ENCODE results near the gene KRTAP9-1.
"Not testable (repeated sequence)": the region's sequence is repeated elsewhere in the genome, so short reads cannot be mapped to it uniquely, and the experiment has no call there.

Gene KRTAP9-1, protein sequence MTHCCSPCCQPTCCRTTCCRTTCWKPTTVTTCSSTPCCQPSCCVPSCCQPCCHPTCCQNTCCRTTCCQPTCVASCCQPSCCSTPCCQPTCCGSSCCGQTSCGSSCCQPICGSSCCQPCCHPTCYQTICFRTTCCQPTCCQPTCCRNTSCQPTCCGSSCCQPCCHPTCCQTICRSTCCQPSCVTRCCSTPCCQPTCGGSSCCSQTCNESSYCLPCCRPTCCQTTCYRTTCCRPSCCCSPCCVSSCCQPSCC

DNA sequence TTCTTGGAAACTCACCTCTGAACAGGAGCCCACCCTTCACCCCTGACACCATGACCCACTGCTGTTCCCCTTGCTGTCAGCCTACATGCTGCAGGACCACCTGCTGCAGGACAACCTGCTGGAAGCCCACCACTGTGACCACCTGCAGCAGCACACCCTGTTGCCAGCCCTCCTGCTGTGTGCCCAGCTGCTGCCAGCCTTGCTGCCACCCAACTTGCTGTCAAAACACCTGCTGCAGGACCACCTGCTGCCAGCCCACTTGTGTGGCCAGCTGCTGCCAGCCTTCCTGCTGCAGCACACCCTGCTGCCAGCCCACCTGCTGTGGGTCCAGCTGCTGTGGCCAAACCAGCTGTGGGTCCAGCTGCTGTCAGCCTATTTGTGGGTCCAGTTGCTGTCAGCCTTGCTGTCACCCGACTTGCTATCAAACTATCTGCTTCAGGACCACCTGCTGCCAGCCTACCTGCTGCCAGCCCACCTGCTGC lies at the start of gene KRTAP9-1:
Gene KRTAP9-1 (plus strand): TSS at position 51 of the 482 bp plus-strand sequence. CDS start 0 bp downstream, at position 51.
- not testable (repeated sequence) for H3K27ac Mint-ChIP-seq; H3K36me3 Mint-ChIP-seq (ENCODE audit: low read depth); H3K27me3 Mint-ChIP-seq (ENCODE audit: low read depth); H3K4me1 Mint-ChIP-seq (ENCODE audit: low read depth); H3K4me3 Mint-ChIP-seq; H3K9me3 Mint-ChIP-seq

DNA sequence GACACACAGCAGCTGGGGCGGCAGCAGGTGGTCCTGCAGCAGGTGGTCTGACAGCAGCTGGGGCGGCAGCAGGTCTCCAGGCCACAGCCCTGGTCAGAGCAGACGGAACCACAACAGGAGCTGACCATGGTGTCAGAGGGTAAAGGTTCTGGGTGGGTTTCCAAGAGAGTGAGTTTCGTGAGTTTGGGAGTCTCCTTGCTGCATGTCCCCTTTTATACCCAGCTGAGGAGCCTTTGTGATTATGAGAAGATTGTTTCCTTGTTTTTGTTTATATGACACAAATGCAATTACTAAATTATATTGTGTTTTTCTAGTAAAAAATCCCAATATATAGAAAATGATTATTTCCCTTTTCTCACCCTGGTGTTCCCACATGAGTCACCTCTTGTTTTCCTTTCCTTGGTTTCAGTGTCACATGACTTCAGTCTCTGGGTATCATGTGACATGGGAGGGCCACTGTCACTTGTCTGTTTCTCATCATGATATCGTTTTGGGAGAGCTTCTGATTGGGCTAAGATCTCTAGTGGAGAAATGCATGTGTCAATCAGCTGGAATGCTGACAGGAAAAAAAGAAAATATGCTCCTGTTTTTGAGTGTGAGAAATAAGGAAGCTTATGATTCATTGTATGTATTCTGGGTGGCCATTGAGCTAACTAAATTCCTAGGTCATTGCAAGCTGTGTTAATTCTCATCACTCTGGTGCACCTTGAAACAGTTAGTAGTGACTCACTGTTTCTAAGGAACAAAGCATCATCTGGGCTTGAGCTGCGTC lies 49.1 kb upstream of the KRTAP9-1 start, which contains the start of gene KRTAP4-6:
Gene KRTAP4-6 (minus strand): TSS at position 185 of the 772 bp plus-strand sequence. CDS start 57 bp downstream, at position 128.
- no peak within 1 kb of the TSS for H3K4me3 Mint-ChIP-seq
- peaks cover 2% of the 10 kb centered on the region for H3K36me3 Mint-ChIP-seq (ENCODE audit: low read depth)
- peaks cover 4% of the 10 kb centered on the region for H3K27me3 Mint-ChIP-seq (ENCODE audit: low read depth)
- H3K4me1 Mint-ChIP-seq (ENCODE audit: low read depth), result no peaks in the 10 kb centered on the region
- peaks cover 31% of the 10 kb centered on the region for H3K9me3 Mint-ChIP-seq
- no peak within 1 kb of the TSS for H3K27ac Mint-ChIP-seq

DNA sequence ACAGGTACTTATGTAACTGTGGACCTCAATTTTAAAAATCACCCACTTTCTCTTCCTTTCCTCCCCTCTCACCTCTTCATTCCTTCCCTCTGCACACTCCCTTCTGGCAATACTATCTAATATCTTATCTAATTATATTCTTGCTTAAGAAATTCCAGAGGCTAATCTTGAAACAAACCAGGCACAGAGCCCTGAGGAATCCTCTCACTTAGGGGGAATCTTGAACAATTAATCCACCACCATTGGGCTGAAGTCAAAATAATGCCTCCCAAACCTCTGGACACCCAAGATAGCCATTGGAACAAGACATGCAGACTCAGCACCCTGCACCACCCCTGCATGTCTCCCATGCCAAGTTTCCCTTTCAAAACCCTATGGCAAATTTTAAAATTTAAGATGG lies 48.3 kb upstream of the KRTAP9-1 start:
- Mint-ChIP-seq H3K9me3 (peaks cover 31% of the 10 kb centered on the region), H3K36me3 (ENCODE audit: low read depth) (peaks cover 2% of the 10 kb centered on the region), H3K4me1 (ENCODE audit: low read depth) (no peaks in the 10 kb centered on the region), H3K27ac (no peak overlapping the region), H3K4me3 (no peak overlapping the region), H3K27me3 (ENCODE audit: low read depth) (peaks cover 4% of the 10 kb centered on the region)

DNA sequence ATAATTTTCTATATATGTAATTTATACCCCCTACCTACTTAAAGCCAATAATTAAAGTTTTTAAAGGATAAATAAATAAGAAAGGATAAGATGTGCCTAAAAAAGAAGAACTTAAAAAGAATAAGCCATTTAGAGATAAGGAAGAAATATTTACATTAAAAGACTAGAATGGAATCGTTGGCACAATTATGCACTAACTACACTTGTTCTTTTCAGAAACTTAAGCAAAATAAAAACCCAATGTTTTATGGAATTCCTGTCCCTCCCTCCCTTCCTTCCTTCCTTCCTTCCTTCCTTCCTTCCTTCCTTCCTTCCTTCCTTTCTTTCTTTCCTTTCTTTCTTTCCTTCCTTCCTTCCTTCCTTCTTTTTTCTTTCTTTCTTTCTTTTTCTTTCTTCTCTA lies 44.8 kb upstream of the KRTAP9-1 start:
- no peaks in the 10 kb centered on the region for H3K36me3 Mint-ChIP-seq (ENCODE audit: low read depth)
- H3K9me3 Mint-ChIP-seq, result peaks cover 23% of the 10 kb centered on the region
- H3K4me1 Mint-ChIP-seq (ENCODE audit: low read depth), result no peaks in the 10 kb centered on the region
- peaks cover 4% of the 10 kb centered on the region for H3K27me3 Mint-ChIP-seq (ENCODE audit: low read depth)
- H3K27ac Mint-ChIP-seq, result no peak overlapping the region
- H3K4me3 Mint-ChIP-seq, result no peak overlapping the region

DNA sequence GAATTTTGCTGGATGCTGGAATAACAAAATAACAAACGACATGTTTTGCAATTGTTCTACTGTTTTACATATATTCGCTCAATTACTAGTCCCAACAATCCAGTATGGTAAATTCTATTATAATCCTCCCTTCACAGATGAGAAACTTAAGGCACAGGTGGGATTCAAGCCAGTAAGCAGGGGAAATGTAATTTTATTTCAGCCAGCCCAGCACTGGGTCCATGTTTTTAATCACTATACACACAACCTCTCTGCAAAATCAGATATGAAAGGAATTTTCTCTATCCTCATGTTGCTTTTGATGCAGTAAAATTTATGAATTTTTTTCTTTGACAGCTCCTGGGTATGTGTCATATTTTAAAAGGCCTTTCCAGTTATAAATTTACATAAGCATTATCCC lies 44.4 kb upstream of the KRTAP9-1 start:
- Mint-ChIP-seq H3K9me3 (peaks cover 23% of the 10 kb centered on the region), H3K27me3 (ENCODE audit: low read depth) (peaks cover 4% of the 10 kb centered on the region), H3K4me3 (no peak overlapping the region), H3K4me1 (ENCODE audit: low read depth) (no peaks in the 10 kb centered on the region), H3K27ac (no peak overlapping the region), H3K36me3 (ENCODE audit: low read depth) (no peaks in the 10 kb centered on the region)

DNA sequence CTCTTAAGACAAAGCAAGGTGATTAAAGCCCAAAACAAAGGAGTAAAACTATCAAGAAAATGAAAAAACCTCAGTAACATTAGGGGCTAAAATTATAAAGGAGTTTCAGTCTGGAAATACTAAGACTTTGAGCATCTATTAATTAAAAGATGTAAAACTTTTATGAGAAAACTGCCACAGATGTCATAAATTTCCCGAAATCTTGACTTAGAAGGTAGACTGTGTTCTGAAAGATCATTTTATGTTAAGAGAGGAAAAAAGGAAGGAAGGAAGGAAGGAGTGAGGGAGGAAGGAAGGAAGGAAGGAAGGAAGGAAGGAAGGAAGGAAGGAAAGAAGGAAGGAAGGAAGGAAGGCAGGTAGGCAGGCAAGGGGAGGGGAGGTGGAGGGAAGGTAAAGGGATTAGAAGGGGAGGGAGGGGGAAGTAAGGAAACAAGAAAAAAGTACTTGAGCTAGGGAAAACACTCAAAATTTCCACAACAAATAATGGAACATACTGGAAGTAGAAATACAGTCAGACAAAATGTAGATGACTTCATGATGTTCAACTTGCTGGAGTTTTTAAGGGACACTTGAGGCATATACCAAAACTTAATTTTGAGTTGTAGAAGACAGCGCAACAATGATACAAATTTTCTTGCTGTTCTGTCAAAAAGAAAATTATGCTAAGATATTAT lies 42.0 kb upstream of the KRTAP9-1 start:
- Mint-ChIP-seq H3K9me3 (peaks cover 10% of the 10 kb centered on the region), H3K27ac (no peak overlapping the region), H3K36me3 (ENCODE audit: low read depth) (no peaks in the 10 kb centered on the region), H3K4me3 (no peak overlapping the region), H3K4me1 (ENCODE audit: low read depth) (no peaks in the 10 kb centered on the region), H3K27me3 (ENCODE audit: low read depth) (peaks cover 4% of the 10 kb centered on the region)

DNA sequence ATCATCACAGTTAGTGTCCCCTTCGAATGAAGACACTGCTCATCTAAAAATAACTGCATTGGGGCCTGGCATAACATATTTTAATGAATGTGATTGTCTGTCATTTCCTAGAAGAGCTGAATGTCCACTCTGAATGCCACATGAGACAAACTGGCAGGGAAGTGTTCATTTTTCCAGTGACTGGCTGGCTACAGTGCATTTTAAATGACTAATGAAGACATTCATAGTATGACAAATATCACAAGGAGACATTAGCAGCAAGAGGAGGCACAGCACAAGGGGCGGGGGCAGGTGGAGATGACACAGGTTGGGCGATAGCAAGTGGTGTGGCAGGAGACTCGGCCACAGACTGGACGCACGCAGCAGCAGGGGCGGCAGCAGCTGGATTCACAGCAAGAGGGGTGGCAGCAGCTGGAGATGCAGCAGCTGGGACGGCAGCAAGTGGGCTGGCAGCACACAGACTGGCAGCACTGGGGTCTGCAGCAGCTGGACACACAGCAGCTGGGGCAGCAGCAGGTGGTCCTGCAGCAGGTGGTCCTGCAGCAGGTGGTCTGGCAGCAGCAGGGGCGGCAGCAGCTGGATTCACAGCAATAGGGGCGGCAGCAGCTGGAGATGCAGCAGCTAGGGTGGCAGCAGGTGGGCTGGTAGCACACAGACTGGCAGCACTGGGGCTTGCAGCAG lies 40.6 kb upstream of the KRTAP9-1 start:
- not testable (repeated sequence) for H3K4me1 Mint-ChIP-seq (ENCODE audit: low read depth); H3K9me3 Mint-ChIP-seq; H3K27me3 Mint-ChIP-seq (ENCODE audit: low read depth); H3K4me3 Mint-ChIP-seq; H3K36me3 Mint-ChIP-seq (ENCODE audit: low read depth); H3K27ac Mint-ChIP-seq

DNA sequence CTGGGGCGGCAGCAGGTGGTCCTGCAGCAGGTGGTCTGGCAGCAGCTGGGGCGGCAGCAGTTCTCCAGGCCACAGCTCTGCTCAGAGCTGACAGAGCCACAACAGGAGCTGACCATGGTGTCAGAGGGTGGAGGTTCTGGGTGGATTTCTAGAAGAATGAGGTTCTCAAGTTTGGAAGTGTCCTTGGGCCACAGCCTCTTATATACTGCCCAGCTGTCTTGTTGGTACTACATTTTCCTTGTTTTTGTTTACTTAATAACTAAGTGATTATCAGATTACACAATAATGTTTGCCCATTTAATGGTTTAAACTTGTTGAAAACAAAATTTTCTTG lies 40.1 kb upstream of the KRTAP9-1 start, which contains the start of gene KRTAP4-5:
Gene KRTAP4-5 (minus strand): TSS at position 174 of the 334 bp plus-strand sequence. CDS start 58 bp downstream, at position 116.
- peaks cover 7% of the 10 kb centered on the region for H3K27me3 Mint-ChIP-seq (ENCODE audit: low read depth)
- H3K36me3 Mint-ChIP-seq (ENCODE audit: low read depth), result no peaks in the 10 kb centered on the region
- H3K27ac Mint-ChIP-seq, result no peak within 1 kb of the TSS
- H3K9me3 Mint-ChIP-seq, result no peaks in the 10 kb centered on the region
- H3K4me3 Mint-ChIP-seq, result no peak within 1 kb of the TSS
- H3K4me1 Mint-ChIP-seq (ENCODE audit: low read depth), result no peaks in the 10 kb centered on the region

DNA sequence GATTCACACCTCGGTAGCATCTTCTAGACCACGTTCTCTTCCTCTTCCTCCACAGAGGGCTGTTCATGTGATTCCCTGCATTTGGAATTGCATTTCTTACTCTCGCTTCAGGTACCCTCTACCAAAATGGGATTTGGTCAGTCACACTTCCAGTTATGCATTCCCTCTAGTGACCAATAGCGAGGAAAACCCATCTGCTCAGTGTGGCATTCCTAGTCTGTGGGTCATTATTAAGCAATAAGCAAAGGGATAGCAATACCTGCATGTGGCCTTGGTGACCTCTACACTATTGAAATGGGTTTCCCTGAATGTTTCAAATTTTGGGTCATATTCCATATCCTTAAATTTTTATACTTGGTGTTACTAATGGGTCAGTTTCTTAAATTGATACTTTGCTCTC lies 39.7 kb upstream of the KRTAP9-1 start:
- H3K4me1 Mint-ChIP-seq (ENCODE audit: low read depth), result no peaks in the 10 kb centered on the region
- H3K36me3 Mint-ChIP-seq (ENCODE audit: low read depth), result no peaks in the 10 kb centered on the region
- no peaks in the 10 kb centered on the region for H3K9me3 Mint-ChIP-seq
- no peak overlapping the region for H3K27ac Mint-ChIP-seq
- H3K4me3 Mint-ChIP-seq, result no peak overlapping the region
- peaks cover 6% of the 10 kb centered on the region for H3K27me3 Mint-ChIP-seq (ENCODE audit: low read depth)

DNA sequence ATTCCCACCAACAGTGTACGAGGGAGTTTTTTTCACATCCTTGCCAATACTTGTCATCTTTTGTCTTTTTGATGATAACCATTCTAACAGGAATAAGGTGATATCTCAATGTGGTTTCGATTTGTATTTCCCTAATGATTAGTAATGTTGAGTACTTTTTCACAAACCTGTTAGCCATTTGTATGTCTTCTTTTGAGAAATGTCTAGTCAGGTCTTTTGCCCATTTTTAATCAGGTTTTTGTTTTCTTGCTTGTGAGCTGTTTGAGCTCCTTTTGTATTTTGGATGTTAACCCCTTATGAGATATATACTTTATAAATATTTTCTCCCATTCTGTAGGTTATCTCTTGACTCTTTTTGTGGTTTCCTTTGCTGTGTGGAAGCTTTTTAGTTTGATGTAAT lies 38.2 kb upstream of the KRTAP9-1 start:
- Mint-ChIP-seq H3K27ac (no peak overlapping the region), H3K27me3 (ENCODE audit: low read depth) (peaks cover 14% of the 10 kb centered on the region), H3K36me3 (ENCODE audit: low read depth) (no peaks in the 10 kb centered on the region), H3K9me3 (no peaks in the 10 kb centered on the region), H3K4me1 (ENCODE audit: low read depth) (no peaks in the 10 kb centered on the region), H3K4me3 (no peak overlapping the region)

DNA sequence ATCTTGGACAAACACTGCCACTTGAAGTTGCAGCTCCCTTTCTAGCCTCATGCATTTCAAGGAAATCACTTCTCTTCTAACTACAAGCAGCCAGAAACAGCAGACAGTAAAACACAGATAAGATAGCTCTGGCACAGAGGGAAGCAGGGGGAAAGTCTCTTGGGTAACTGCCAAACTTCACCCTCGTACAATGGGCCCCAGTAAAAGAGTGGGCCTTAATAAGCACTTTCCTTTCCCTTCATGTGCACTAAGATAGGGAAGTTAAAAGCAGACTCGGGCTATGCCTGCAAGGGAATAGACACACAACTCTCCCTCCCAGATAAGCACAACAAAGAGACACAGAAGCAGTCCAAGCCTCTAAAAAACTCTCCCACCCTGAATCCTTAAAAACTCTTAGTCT lies 35.8 kb upstream of the KRTAP9-1 start:
- no peaks in the 10 kb centered on the region for H3K9me3 Mint-ChIP-seq
- H3K4me1 Mint-ChIP-seq (ENCODE audit: low read depth), result no peaks in the 10 kb centered on the region

DNA sequence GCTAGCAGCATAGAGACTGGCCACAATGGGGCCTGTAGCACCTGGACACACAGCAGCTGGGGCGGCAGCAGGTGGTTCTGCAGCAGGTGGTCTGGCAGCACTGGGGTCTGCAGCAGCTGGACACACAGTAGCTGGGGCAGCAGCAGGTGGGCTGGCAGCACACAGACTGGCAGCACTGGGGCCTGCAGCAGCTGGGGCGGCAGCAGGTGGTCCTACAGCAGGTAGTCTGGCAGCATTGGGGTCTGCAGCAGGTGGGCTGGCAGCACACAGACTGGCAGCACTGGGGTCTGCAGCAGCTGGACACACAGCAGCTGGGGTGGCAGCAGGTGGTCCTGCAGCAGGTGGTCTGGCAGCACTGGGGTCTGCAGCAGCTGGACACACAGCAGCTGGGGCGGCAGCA lies 29.5 kb upstream of the KRTAP9-1 start:
- H3K27me3 Mint-ChIP-seq (ENCODE audit: low read depth), result peaks cover 12% of the 10 kb centered on the region
- H3K4me3 Mint-ChIP-seq; H3K9me3 Mint-ChIP-seq; H3K4me1 Mint-ChIP-seq (ENCODE audit: low read depth); H3K27ac Mint-ChIP-seq; H3K36me3 Mint-ChIP-seq (ENCODE audit: low read depth): not testable (repeated sequence)

More for the DNA sequence above, 35.8 kb upstream of the KRTAP9-1 start:
- Mint-ChIP-seq H3K36me3 (ENCODE audit: low read depth) (no peaks in the 10 kb centered on the region), H3K4me3 (no peak overlapping the region), H3K27me3 (ENCODE audit: low read depth) (peaks cover 15% of the 10 kb centered on the region), H3K27ac (no peak overlapping the region)

DNA sequence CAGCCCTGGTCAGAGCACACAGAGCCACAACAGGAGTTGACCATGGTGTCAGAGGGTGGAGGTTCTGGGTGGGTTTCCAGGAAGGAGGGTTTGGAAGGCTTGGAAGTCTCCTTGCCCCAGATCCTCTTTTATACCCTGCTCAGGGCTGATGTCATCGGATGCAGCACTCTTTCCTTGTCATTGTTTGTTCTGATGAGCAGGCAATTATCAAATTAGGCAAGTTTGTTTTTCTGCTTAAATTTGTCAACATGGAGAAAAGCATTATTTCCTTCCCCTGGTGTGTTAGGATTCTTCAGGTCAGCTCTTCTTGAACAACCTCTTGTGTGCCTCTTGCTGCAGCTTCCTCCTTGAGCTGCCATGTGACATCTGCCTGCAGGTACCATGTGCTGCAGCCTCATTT lies 29.0 kb upstream of the KRTAP9-1 start, which contains the start of gene KRTAP4-4:
Gene KRTAP4-4 (minus strand): TSS at position 101 of the 400 bp plus-strand sequence. CDS start 57 bp downstream, at position 44.
- H3K27me3 Mint-ChIP-seq (ENCODE audit: low read depth), result peaks cover 10% of the 10 kb centered on the region
- no peaks in the 10 kb centered on the region for H3K4me1 Mint-ChIP-seq (ENCODE audit: low read depth)
- H3K27ac Mint-ChIP-seq, result no peak within 1 kb of the TSS
- H3K9me3 Mint-ChIP-seq, result no peaks in the 10 kb centered on the region
- no peaks in the 10 kb centered on the region for H3K36me3 Mint-ChIP-seq (ENCODE audit: low read depth)
- H3K4me3 Mint-ChIP-seq, result no peak within 1 kb of the TSS

DNA sequence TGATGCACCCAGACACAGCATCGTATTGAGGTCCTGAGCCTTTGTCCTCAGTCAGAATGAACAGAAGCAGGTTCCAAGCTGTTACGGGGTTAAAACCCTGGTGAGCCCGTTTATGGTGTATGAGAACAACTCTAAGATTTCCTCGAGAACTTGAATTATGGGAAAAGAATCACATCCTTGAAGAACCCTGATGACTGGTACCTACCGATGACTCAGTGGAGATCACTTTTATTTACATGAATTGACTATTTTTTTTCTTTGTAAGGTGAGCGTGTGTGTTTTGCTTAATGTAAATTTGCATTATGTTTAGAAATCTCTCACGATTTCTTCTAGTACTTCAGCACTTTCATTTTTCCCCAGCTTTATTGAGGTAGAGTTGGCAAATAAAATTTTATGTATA lies 25.9 kb upstream of the KRTAP9-1 start:
- H3K4me1 Mint-ChIP-seq (ENCODE audit: low read depth), result no peaks in the 10 kb centered on the region
- no peak overlapping the region for H3K27ac Mint-ChIP-seq
- H3K4me3 Mint-ChIP-seq, result no peak overlapping the region
- H3K27me3 Mint-ChIP-seq (ENCODE audit: low read depth), result no peaks in the 10 kb centered on the region
- H3K36me3 Mint-ChIP-seq (ENCODE audit: low read depth), result no peaks in the 10 kb centered on the region
- no peaks in the 10 kb centered on the region for H3K9me3 Mint-ChIP-seq
